Small intestine (tissue), 7 donors: Measurements from ENCODE around the gene CDH13. TPM values are rescaled to one million over a fixed set of nuclear protein-coding genes. Genes with fewer than 3 reads are reported as not detected.

Source experiments
- DNase-seq, 2 donors: peaks; one replicate each; pipeline versions ENCODE4 v3.0.0 to v3.0.0-alpha.2; 2013
- FAIRE-seq: peaks from 2 replicates; lab custom pipeline; 2012; peaks lifted over from hg19 to GRCh38; lab: Jason Lieb, UNC
- H3K27ac ChIP-seq, 3 donors: one replicate each; pipeline ENCODE4 v1.5.1; 2013; ENCODE audit warnings: low read length in 2 of 3, mild to moderate bottlenecking in 2 of 3, control low read depth in 1 of 3, inconsistent platforms in 1 of 3, low read depth in 1 of 3, moderate library complexity in 1 of 3
- H3K27me3 ChIP-seq, 3 donors: one replicate each; pipeline ENCODE4 v1.6.1; 2013; ENCODE audit warnings: low read length in 3 of 3, inconsistent platforms in 1 of 3; ENCODE audit not compliant: control insufficient read depth in 3 of 3, insufficient read depth in 3 of 3
- H3K36me3 ChIP-seq, 3 donors: one replicate each; pipeline ENCODE4 v1.6.1; 2013; ENCODE audit warnings: low read length in 3 of 3, inconsistent platforms in 1 of 3, low read depth in 1 of 3, mild to moderate bottlenecking in 1 of 3, moderate library complexity in 1 of 3; ENCODE audit not compliant: control insufficient read depth in 3 of 3, insufficient read depth in 2 of 3
- H3K4me1 ChIP-seq, 3 donors: one replicate each; pipeline ENCODE4 v1.6.1; 2013; ENCODE audit warnings: low read length in 2 of 3, inconsistent platforms in 1 of 3, low read depth in 1 of 3, mild to moderate bottlenecking in 1 of 3, moderate library complexity in 1 of 3; ENCODE audit not compliant: control insufficient read depth in 3 of 3, insufficient read depth in 2 of 3
- H3K4me3 ChIP-seq, 3 donors: one replicate each; pipeline ENCODE4 v1.5.1; 2013; ENCODE audit warnings: low read length in 3 of 3, control low read depth in 1 of 3, inconsistent platforms in 1 of 3, low read depth in 1 of 3, mild to moderate bottlenecking in 1 of 3, moderate library complexity in 1 of 3
- H3K9me3 ChIP-seq, 2 donors: one replicate each; pipeline ENCODE4 v1.6.1; 2013; ENCODE audit warnings: low read depth in 1 of 2, low read length in 1 of 2; ENCODE audit not compliant: control insufficient read depth in 2 of 2, insufficient read depth in 1 of 2
- WGBS, 3 donors: extraction: QIAGEN DNeasy Blood & Tissue Kit; methylation state at CpG; one replicate each; pipeline ENCODE4 v1.1.7; 2013; 5-methylcytosine and 5-hydroxymethylcytosine counted together
- polyA plus RNA-seq, 4 donors: library from polyadenylated mRNA; stranded (reverse) in 3 of 4; unstranded in 1 of 4; fragments of 200-250 nt in 3 of 4; fragments of 120-200 nt in 1 of 4; gene quantifications; one replicate each; pipeline versions ENCODE4 v1.2.1 to v1.2.3, GENCODE V29; 2013
- donor health status: healthy with polysubstance abuse.
- donor health status: control.
- donor health status: control.
- donor health status: Bipolar disorder and iron deficiency.
- donor health status: healthy.

The CDH13 gene
- polyA plus RNA-seq, 4 donors, result 0.27 to 15.0 (median 2.9) TPM; not detected in 1

GRCh38 chr16:83070416-83071209, 443.8 kb downstream of the CDH13 start:
- FAIRE-seq (no peak), DNase-seq (peak in 1 of 2 donors; percentile 29)
- peaks cover 0 to 2% of the 10 kb centered on the region in 2 donors for H3K9me3 ChIP-seq
- H3K4me1 ChIP-seq, result no peaks in the 10 kb centered on the region
- H3K27me3 ChIP-seq, result no peaks in the 10 kb centered on the region
- 55 to 73% (median 72%) methylated on average over 5 of the region's 5 CpGs for WGBS, 3 donors
- no peak overlapping the region for H3K4me3 ChIP-seq
- no peaks in the 10 kb centered on the region for H3K36me3 ChIP-seq
- H3K27ac ChIP-seq, result no peak overlapping the region

GRCh38 chr16:83075956-83076355, 449.2 kb downstream of the CDH13 start:
- H3K27me3 ChIP-seq, result no peaks in the 10 kb centered on the region
- no peaks in the 10 kb centered on the region for H3K9me3 ChIP-seq
- no peak overlapping the region for H3K27ac ChIP-seq
- no peaks in the 10 kb centered on the region for H3K36me3 ChIP-seq
- no peaks in the 10 kb centered on the region for H3K4me1 ChIP-seq
- DNase-seq, result no peak
- 60 to 71% (median 67%) methylated on average over 2 of the region's 2 CpGs for WGBS, 3 donors
- no peak overlapping the region for H3K4me3 ChIP-seq
- FAIRE-seq, result no peak

- FAIRE-seq, result no peak
- Histone ChIP-seq H3K27ac (no peak overlapping the region), H3K4me3 (no peak overlapping the region), H3K27me3 (no peaks in the 10 kb centered on the region), H3K9me3 (peaks cover 0 to 4% of the 10 kb centered on the region in 2 donors), H3K36me3 (no peaks in the 10 kb centered on the region), H3K4me1 (no peaks in the 10 kb centered on the region)
- 80 to 86% (median 83%) methylated on average over 3 of the region's 3 CpGs for WGBS, 3 donors
- no peak for DNase-seq
Observed at GRCh38 chr16:83083361-83083760, 456.6 kb downstream of the CDH13 start.

DNA sequence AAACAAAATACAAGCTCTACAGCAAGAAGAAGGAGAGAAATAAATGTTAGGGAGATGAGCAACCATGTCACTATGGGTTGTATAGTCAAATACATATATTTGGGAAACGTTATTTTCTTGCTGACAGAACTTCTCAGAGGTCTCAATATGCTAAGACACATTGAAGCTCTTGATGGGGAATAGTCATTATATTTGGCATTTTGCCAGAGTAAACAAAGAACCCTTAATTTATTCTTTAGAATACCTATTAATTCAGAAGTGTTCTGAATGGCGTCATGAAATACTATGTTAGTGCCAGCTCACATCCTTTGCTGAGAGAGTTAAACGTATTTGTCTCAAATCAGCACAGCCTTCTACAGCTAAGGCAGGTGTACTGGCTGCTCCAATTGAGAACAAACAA, 458.9 kb downstream of the CDH13 start:
- H3K4me1 ChIP-seq, result no peaks in the 10 kb centered on the region
- H3K27ac ChIP-seq, result no peak overlapping the region
- H3K27me3 ChIP-seq, result no peaks in the 10 kb centered on the region
- H3K9me3 ChIP-seq, result peaks cover 0 to 4% of the 10 kb centered on the region in 2 donors
- no peak for FAIRE-seq
- no peak overlapping the region for H3K4me3 ChIP-seq
- no peak for DNase-seq
- WGBS, 3 donors, result 50 to 62% (median 53%) methylated on average over 3 of the region's 3 CpGs
- H3K36me3 ChIP-seq, result no peaks in the 10 kb centered on the region

DNA sequence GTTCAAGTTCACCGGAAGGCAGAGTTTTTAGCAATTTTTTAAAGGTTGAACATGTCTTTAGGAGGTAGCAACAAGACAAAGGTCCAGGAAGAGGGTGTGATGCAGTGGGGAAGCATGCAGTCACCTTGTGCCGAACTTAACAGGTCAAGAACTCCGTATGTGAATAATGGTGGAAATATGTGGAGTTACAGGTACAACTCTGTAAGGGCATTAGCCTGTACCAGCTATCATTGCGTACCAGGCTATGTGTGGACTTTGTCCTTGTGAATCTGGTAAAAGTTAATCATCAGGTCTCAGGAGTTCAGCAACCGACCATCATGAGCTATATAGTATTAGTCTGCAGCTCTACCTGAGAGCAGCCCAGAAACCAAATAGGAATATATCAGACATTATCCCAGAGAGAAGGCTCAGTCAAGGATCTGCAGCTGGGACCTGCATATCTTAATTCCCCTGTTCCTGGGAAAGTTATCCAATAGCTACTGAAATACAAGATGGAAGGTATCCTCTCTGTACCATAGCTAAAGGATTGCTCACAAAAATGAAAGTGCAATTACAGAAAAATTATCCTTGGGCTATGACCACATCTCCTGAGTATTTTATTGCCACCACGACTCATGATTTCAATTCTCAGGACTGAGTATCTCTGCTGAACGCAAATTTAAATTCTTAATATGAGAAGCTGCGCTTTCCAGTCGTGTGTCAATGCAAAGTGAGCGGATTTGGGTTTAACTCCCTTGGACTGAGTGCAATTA, 469.3 kb downstream of the CDH13 start:
- no peak overlapping the region for H3K4me3 ChIP-seq
- FAIRE-seq (no peak), DNase-seq (peak; percentile 81 to 95)
- peaks cover 0 to 4% (median 0%) of the 10 kb centered on the region in 3 donors for H3K4me1 ChIP-seq
- H3K9me3 ChIP-seq, result peaks cover 0 to 5% of the 10 kb centered on the region in 2 donors
- H3K36me3 ChIP-seq, result no peaks in the 10 kb centered on the region
- H3K27ac ChIP-seq, result peak overlapping the region; percentile 19 to 62 (median 60)
- no peaks in the 10 kb centered on the region for H3K27me3 ChIP-seq
- whole genome bisulfite sequencing, 3 donors, result 21 to 57% (median 31%) methylated on average over 10 of the region's 10 CpGs

DNA sequence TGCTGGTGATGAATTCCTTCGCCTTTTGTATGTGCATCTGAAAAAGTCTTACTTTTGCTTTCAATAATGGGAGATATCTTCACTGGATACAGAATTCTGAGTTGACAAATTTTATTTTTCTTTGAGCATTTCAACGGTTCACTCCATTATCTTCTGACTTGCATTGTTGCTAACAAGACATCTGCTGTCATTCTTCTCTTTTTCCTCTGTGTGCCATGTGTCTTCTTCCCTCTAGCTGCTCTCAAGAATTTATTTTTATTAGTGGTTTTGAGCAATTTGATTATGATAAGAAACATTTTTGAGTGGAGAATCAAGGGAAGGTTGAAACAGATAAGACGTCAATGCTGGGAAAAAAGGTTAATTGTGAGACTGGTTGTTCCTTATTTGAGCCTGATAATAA, 471.8 kb downstream of the CDH13 start:
- WGBS, 3 donors, result 90 to 97% (median 91%) methylated on average over 3 of the region's 3 CpGs
- H3K36me3 ChIP-seq, result no peaks in the 10 kb centered on the region
- peaks cover 0 to 4% (median 0%) of the 10 kb centered on the region in 3 donors for H3K4me1 ChIP-seq
- no peaks in the 10 kb centered on the region for H3K27me3 ChIP-seq
- FAIRE-seq (no peak), DNase-seq (no peak)
- no peak overlapping the region for H3K4me3 ChIP-seq
- H3K9me3 ChIP-seq, result peaks cover 0 to 8% of the 10 kb centered on the region in 2 donors
- H3K27ac ChIP-seq, result no peak overlapping the region

DNA sequence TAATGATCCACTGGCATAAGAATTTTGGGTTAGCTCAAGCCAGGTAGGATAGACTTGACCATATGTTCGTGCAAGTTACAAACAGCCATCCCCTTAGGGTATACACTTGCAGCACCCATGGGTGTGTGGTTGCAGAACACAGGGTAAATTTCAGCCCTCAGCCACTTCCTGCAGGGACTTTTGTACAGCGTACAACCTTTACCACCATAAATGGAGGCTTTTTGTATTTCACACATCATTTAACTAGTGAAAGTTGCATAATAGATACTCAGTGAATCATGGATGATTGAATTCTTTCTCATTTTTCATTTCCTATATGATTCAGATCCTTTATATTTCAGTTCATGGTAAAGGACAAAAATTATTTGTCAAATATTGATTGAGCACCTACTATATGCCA, 473.9 kb downstream of the CDH13 start:
- Histone ChIP-seq H3K27me3 (no peaks in the 10 kb centered on the region), H3K36me3 (no peaks in the 10 kb centered on the region), H3K4me3 (no peak overlapping the region), H3K27ac (no peak overlapping the region), H3K4me1 (peaks cover 0 to under 1% (median 0%) of the 10 kb centered on the region in 3 donors), H3K9me3 (peaks cover 0 to 5% of the 10 kb centered on the region in 2 donors)
- FAIRE-seq, result no peak
- no peak for DNase-seq
- 81% methylated on average over 2 of the region's 2 CpGs for whole genome bisulfite sequencing, 3 donors

- FAIRE-seq (no peak), DNase-seq (peak in 1 of 2 donors; percentile 90)
- H3K36me3 ChIP-seq, result no peaks in the 10 kb centered on the region
- no peak overlapping the region for H3K4me3 ChIP-seq
- WGBS, 3 donors, result 35 to 74% (median 64%) methylated on average over 6 of the region's 6 CpGs
- no peak overlapping the region for H3K27ac ChIP-seq
- no peaks in the 10 kb centered on the region for H3K4me1 ChIP-seq
- H3K27me3 ChIP-seq, result no peaks in the 10 kb centered on the region
- peaks cover 0 to 5% of the 10 kb centered on the region in 2 donors for H3K9me3 ChIP-seq
Observed at GRCh38 chr16:83102336-83102735, 475.6 kb downstream of the CDH13 start.
